Activated CD8-positive, alpha-beta memory T cell treated with anti-CD3 and anti-CD28 coated beads for 36 hours (primary cell): ENCODE measurements around the gene CLCN1. TPM values are rescaled to one million over a fixed set of nuclear protein-coding genes. Genes with fewer than 3 reads are reported as not detected.

ENCODE experiments used
- CTCF ChIA-PET: fragments of 350-600 bp; sonication (Branson Sonifier 250); formaldehyde crosslinking; loops from one replicate; lab custom pipeline; 2021; ENCODE audit warnings: antibody characterized with exemption; lab: Charles Lee
- POLR2A ChIA-PET: fragments of 350-600 bp; sonication (Branson Sonifier 250); formaldehyde crosslinking; loops from one replicate; lab custom pipeline; 2021; ENCODE audit warnings: antibody characterized with exemption; lab: Charles Lee
- total RNA-seq, 2 experiments: library from RNA; stranded (reverse); gene quantifications; one replicate each; pipeline ENCODE4 v1.2.3, GENCODE V29; 2021

Gene CLCN1
- total RNA-seq, 2 experiments from 2014 or later: not detected

- POLR2A ChIA-PET: interaction anchor here (1.2 to 2.1 kb wide), 3 partner anchors 9 to 26 kb away, joined by 4 to 14 read pairs (median 6); partner anchors contain the start of gene GSTK1
- CTCF ChIA-PET: interaction anchor here (1.1 to 2.4 kb wide), 6 partner anchors 10 to 49 kb away, joined by 3 to 14 read pairs (median 4); partner anchors contain the start of gene GSTK1
These were observed 27.1 kb upstream of the CLCN1 start for GRCh38 chr7:143288836-143289235.

- CTCF ChIA-PET: interaction anchor here (1.0 to 2.6 kb wide), 8 partner anchors 10 to 91 kb away, joined by 3 to 12 read pairs (median 4); partner anchors contain the start of gene GSTK1
- POLR2A ChIA-PET: interaction anchor here (0.7 to 1.4 kb wide), 5 partner anchors 13 to 396 kb away, joined by 3 to 11 read pairs (median 5); no protein-coding TSS in a partner anchor
These were observed 26.5 kb upstream of the CLCN1 start for GRCh38 chr7:143289421-143289820.

- ChIA-PET POLR2A (interaction anchor here (0.7 to 1.4 kb wide), 5 partner anchors 14 to 397 kb away, joined by 3 to 11 read pairs (median 5); no protein-coding TSS in a partner anchor), CTCF (interaction anchor here (1.0 to 2.6 kb wide), 8 partner anchors 10 to 91 kb away, joined by 3 to 12 read pairs (median 4); partner anchors contain the start of gene GSTK1)
These were observed 26.0 kb upstream of the CLCN1 start for GRCh38 chr7:143289888-143290287.

DNA sequence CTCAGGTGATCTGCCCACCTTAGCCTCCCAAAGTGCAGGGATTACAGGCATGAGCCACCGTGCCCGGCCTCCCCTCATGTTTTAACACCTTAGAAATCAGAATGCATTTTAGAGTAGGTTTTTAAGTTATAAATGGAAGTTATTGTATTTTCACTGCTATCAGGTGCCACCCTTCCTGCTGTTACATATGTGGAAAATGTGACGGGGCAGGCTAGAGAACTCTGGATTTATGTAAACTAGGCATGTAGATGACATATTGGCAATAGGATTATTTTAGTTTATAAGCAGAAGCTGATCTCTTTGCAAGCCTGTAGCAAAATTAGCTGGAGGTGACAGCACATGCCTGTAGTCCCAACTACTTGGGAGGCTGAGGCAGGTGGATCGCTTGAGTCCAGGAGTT lies 25.6 kb upstream of the CLCN1 start:
- CTCF ChIA-PET: interaction anchor here (1.4 to 2.6 kb wide), 4 partner anchors 9 to 90 kb away, joined by 3 to 12 read pairs (median 6); no protein-coding TSS in a partner anchor
- POLR2A ChIA-PET: interaction anchor here (0.9 to 1.5 kb wide), 3 partner anchors 9 to 50 kb away, joined by 3 to 9 read pairs (median 5); no protein-coding TSS in a partner anchor

- ChIA-PET CTCF (interaction anchor here (0.7 to 2.7 kb wide), 5 partner anchors 13 to 87 kb away, joined by 3 to 14 read pairs (median 5); no protein-coding TSS in a partner anchor), POLR2A (no interaction called here)
These were observed 23.0 kb upstream of the CLCN1 start for GRCh38 chr7:143292876-143293275.

- CTCF ChIA-PET: interaction anchor here (0.9 to 1.6 kb wide), 5 partner anchors 8 to 84 kb away, joined by 3 to 5 read pairs (median 3); no protein-coding TSS in a partner anchor
- POLR2A ChIA-PET: interaction anchor here (0.9 kb wide), 1 partner anchor 14 kb away, joined by 6 read pairs; no protein-coding TSS in a partner anchor
These were observed 20.0 kb upstream of the CLCN1 start for GRCh38 chr7:143295870-143296269.

DNA sequence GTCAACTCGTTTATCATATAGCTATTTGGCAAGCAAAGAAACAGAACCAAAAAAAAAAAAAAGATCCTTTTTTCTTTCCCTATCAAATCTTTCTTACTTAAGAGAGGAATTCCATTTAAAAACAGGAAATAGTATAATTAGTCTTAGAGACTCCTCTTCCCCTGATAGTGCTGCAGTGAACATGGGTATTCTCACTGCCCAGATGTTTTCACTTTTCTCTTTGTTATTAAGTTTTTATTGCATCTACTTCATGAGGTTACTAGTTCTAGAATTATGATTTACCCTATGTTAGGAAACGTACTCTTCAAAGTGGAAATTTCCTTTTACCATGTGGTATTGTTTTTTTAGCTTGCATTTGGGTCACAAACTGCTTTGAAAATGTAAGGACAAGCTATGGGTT lies 19.2 kb upstream of the CLCN1 start:
- ChIA-PET CTCF (interaction anchor here (0.8 to 1.6 kb wide), 3 partner anchors 9 to 56 kb away, joined by 3 to 5 read pairs (median 3); no protein-coding TSS in a partner anchor), POLR2A (interaction anchor here (0.9 kb wide), 1 partner anchor 13 kb away, joined by 6 read pairs; no protein-coding TSS in a partner anchor)

DNA sequence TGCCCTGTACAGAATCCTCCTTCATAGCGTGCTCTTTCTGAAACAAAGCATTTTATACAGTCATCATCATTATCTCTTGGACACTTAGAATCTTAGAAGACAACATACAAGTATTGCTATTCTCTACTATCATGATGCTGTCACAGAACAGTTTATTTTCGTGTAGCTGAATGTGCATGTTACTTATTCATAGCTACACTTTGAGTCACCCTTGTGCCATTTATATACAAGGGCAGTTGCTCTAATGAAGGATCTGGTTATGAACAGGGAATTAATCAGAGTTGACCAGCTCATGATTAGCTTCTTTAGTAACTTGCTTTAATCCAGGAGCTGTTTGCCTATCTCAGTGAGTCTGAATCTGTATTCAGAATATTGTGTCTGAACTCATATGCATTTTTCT lies 16.6 kb upstream of the CLCN1 start:
- POLR2A ChIA-PET: interaction anchor here (0.8 to 1.7 kb wide), 3 partner anchors 8 to 59 kb away, joined by 3 to 9 read pairs (median 6); no protein-coding TSS in a partner anchor
- CTCF ChIA-PET: interaction anchor here (0.6 to 4.3 kb wide), 9 partner anchors 9 to 84 kb away, joined by 3 to 28 read pairs (median 7); partner anchors contain the start of gene GSTK1

- ChIA-PET POLR2A (interaction anchor here (0.8 to 1.7 kb wide), 3 partner anchors 9 to 59 kb away, joined by 3 to 9 read pairs (median 6); no protein-coding TSS in a partner anchor), CTCF (interaction anchor here (0.6 to 4.3 kb wide), 9 partner anchors 9 to 84 kb away, joined by 3 to 28 read pairs (median 7); partner anchors contain the start of gene GSTK1)
These were observed 16.1 kb upstream of the CLCN1 start for GRCh38 chr7:143299840-143300239.

DNA sequence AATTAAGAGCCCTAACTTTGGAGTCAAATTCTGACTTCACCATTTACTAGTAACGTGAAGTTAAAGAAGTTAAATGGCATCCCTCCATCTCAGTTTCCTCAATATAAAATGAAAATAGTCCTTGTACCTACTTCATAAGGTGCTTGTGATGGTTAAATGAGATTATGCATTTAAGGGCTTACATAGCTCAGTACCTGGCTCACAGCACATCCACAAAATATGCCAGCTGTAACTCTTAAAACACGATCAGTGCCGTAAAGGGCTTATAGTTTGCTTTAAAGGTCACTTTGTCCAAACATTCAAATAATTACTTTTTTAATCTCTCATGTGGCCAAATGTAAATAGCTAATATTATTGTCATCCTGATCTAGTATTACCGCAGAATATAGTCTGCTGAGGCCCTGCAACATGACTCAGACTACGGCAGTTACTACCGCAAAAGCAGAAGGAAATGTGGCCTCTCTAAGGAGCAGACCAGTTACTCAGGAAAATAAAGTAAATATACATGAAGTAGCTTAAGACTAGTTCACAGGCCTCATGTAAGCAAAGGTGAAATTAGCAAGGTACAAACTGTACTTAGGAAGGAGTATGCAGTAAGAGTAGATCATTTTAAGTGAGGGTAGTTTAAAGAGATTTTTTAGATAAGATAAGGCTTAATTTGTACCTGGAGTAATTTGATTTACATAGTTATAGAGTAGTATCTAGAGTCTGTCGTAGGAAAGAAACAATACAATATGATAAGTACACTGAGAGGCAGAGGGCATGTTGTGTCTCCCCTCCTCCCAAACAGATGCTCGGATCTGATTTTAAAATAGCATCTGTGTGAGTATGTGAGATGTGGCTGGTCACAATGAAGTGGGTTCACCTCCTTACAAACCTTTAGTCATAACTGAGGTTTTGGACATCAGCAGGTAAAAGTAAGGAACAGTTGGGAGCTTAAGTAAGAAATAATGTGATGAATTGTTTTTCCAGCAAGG lies 14.7 kb upstream of the CLCN1 start:
- POLR2A ChIA-PET: no interaction called here
- CTCF ChIA-PET: interaction anchor here (1.0 to 4.3 kb wide), 5 partner anchors 8 to 61 kb away, joined by 3 to 28 read pairs (median 11); partner anchors contain the start of genes CASP2 and GSTK1

- ChIA-PET POLR2A (no interaction called here), CTCF (no interaction called here)
These were observed 12.2 kb upstream of the CLCN1 start for GRCh38 chr7:143303733-143304132.

DNA sequence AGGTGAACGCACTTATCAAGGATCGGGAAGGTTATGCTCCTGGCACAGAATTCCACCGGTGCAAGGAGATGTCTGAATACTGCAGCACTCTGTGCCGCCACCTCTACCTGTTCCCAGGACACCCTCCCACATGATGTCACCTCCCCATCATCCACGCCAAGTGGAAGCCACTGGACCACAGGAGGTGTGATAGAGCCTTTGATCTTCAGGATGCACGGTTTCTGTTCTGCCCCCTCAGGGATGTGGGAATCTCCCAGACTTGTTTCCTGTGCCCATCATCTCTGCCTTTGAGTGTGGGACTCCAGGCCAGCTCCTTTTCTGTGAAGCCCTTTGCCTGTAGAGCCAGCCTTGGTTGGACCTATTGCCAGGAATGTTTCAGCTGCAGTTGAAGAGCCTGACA lies 11.0 kb upstream of the CLCN1 start:
- CTCF ChIA-PET: interaction anchor here (1.0 to 1.5 kb wide), 5 partner anchors 10 to 46 kb away, joined by 3 to 4 read pairs (median 3); no protein-coding TSS in a partner anchor
- POLR2A ChIA-PET: no interaction called here

DNA sequence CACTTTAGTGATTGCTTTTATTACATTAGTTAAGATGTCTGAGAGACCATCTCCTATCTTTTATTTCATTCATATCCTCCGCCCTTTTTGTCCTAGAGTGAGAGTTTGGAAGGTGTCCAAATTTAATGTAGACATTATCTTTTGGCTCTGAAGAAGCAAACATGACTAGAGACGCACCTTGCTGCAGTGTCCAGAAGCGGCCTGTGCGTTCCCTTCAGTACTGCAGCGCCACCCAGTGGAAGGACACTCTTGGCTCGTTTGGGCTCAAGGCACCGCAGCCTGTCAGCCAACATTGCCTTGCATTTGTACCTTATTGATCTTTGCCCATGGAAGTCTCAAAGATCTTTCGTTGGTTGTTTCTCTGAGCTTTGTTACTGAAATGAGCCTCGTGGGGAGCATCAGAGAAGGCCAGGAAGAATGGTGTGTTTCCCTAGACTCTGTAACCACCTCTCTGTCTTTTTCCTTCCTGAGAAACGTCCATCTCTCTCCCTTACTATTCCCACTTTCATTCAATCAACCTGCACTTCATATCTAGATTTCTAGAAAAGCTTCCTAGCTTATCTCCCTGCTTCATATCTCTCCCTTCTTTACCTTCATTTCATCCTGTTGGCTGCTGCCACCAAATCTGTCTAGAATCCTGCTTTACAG lies 10.4 kb upstream of the CLCN1 start:
- CTCF ChIA-PET: interaction anchor here (0.6 to 1.5 kb wide), 9 partner anchors 9 to 336 kb away, joined by 3 to 5 read pairs (median 3); no protein-coding TSS in a partner anchor

DNA sequence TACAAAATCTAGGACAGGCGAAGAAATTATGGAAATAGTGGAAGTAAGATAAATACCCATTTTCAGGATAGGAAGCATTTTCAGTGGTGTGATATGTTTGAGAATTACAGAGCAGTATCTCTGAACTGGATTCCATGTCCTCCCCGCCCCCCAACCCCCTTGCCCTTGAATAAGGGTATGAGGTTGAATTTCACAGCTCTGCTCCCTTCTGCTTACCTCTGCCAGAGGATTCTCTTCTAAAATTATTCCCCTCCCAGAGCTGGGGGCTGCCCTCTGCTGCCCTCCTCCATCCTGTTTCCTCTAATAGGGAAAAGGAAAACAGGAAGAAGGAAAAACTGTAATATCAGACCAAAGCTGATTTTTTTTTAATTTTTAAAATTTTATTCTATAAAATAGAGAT lies 7.3 kb upstream of the CLCN1 start:
- ChIA-PET CTCF (interaction anchor here (0.7 to 2.3 kb wide), 4 partner anchors 9 to 96 kb away, joined by 3 to 11 read pairs (median 6); no protein-coding TSS in a partner anchor), POLR2A (interaction anchor here (0.5 to 1.6 kb wide), 3 partner anchors 9 to 65 kb away, joined by 3 to 6 read pairs (median 5); no protein-coding TSS in a partner anchor)

More for the DNA sequence above, 10.4 kb upstream of the CLCN1 start:
- POLR2A ChIA-PET: interaction anchor here (0.6 kb wide), 1 partner anchor 921 kb away, joined by 3 read pairs; no protein-coding TSS in a partner anchor

DNA sequence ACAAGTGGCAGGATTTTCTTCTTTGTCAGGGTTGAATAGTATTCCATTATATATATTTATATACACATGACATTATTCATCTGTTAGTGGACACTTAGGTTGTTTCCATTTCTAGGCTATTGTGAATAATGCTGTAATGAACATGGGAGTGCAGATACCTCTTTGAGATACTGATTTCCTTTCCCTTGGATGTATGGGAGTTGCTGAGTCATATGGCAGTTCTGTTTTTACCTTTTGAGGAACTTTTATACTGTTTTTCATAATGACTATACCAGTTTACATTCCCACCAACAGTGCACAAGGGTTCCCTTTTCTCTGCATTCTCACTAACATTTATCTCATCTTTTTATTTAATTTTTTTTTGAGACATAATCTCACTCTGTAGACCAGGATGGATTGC lies 1.8 kb upstream of the CLCN1 start:
- POLR2A ChIA-PET: no interaction called here

DNA sequence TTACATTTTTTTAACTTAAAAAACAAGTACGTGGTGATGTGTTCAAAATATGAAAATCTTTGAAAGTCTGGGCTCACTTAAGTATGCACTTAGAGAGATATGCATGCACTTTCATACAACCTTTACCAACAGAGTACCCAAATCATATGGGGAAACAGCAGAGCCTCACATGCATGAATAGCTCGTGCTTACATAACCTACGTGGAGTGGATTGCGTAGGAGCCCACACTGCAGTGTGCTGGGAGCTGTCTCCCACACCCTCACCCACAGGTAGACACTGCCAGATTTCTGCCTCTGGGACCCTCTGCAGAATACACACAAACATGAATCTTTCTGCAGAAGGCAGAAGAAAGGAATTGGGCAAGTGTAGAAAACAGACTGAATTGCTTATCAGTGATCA lies 581 bp downstream of the CLCN1 start:
- ChIA-PET CTCF (interaction anchor here (0.6 kb wide), 1 partner anchor 145 kb away, joined by 3 read pairs; no protein-coding TSS in a partner anchor), POLR2A (no interaction called here)

More for the DNA sequence above, 1.8 kb upstream of the CLCN1 start:
- CTCF ChIA-PET: no interaction called here

DNA sequence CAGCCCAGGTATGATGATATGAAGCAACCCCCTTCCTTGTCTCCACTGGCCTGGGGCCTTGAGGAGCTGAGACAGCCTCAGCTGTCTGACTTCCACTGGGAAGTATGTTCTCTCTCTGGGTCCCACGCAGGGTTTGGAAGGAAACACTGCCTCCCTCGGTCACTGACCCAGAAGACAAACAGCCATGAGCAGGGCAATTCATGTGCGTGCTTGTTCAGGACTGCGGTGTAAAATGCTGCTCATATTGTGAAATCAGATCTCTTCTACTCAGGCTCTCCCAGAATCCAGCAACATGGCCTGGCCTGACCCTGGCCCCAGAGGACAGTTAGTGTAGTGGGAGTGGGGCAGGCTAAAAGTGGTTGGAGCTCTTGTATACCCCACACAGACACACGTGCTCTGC lies 2.8 kb downstream of the CLCN1 start:
- POLR2A ChIA-PET: no interaction called here
- CTCF ChIA-PET: interaction anchor here (0.9 kb wide), 1 partner anchor 13 kb away, joined by 3 read pairs; no protein-coding TSS in a partner anchor

GRCh38 chr7:143320620-143321019 lies 4.7 kb downstream of the CLCN1 start:
- POLR2A ChIA-PET: no interaction called here
- CTCF ChIA-PET: no interaction called here
